Measurements from ENCODE around the gene HNRNPF. TPM values are rescaled to one million over a fixed set of nuclear protein-coding genes. Genes with fewer than 3 reads are reported as not detected.
A peak's percentile ranks its signal among the peaks of the same experiment; 100 is the strongest.

HNRNPF gene
- total RNA-seq, 1 donor from 2014 or later, result 183 TPM

DNA sequence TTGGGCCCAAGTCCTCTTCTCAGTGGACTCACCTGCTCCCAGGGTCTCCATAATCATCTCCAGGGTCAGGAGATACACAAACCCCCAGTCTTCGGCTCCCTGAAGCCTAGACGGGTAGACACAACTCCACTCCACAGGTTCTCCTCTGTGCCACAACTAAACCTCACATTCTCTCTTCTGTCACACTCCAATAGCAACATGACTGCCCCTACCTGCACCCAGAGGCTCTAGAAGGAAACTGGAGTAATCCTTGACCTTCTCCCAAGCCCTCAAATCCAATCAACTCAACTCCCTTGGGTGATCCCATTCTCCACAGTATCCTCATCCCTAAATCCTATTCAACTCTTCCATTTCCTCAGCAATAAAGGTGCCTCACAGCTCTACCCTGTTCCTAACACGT, 16.2 kb downstream of the HNRNPF start:
- no peak overlapping the region for H3K4me3 ChIP-seq
- no peak for DNase-seq
- H3K9me3 ChIP-seq, result no peaks in the 10 kb centered on the region
- intact Hi-C loops (cut with DNase I), result no loop called here
- peaks cover 34% of the 10 kb centered on the region for H3K4me1 ChIP-seq
- H3K36me3 ChIP-seq, result peaks cover 74% of the 10 kb centered on the region
- no peak for ATAC-seq
- H3K27ac ChIP-seq, result no peak overlapping the region
- TF ChIP-seq, protein P1, sequence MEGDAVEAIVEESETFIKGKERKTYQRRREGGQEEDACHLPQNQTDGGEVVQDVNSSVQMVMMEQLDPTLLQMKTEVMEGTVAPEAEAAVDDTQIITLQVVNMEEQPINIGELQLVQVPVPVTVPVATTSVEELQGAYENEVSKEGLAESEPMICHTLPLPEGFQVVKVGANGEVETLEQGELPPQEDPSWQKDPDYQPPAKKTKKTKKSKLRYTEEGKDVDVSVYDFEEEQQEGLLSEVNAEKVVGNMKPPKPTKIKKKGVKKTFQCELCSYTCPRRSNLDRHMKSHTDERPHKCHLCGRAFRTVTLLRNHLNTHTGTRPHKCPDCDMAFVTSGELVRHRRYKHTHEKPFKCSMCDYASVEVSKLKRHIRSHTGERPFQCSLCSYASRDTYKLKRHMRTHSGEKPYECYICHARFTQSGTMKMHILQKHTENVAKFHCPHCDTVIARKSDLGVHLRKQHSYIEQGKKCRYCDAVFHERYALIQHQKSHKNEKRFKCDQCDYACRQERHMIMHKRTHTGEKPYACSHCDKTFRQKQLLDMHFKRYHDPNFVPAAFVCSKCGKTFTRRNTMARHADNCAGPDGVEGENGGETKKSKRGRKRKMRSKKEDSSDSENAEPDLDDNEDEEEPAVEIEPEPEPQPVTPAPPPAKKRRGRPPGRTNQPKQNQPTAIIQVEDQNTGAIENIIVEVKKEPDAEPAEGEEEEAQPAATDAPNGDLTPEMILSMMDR (IDR thresholded peaks at IDR 0.05), result no peak
- H3K27me3 ChIP-seq, result no peaks in the 10 kb centered on the region

DNA sequence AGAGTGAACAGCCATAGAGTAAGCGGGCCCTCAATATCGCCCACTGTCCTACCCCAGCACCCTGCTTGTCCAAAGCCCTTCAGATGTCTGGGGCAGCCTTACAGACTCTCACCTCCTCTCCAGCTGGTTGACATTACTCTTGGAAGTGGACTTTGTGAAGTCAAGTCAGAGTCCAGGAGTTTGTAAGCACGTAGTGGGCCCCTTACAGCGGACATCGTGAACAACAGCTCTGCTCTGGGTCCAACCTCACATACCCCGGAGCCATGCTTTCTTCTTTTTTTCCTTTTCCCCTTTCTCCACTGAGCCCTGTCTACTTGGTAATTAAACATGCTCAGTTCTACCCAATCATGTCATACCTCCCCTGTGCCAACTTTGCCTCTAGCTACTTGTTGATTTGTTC, 17.5 kb downstream of the HNRNPF start:
- Histone ChIP-seq H3K27me3 (no peaks in the 10 kb centered on the region), H3K9me3 (no peaks in the 10 kb centered on the region), H3K36me3 (peaks cover 87% of the 10 kb centered on the region), H3K4me3 (no peak overlapping the region), H3K27ac (no peak overlapping the region), H3K4me1 (peaks cover 32% of the 10 kb centered on the region)
- TF ChIP-seq, protein P1 (IDR thresholded peaks at IDR 0.05), result no peak
- ATAC-seq, result no peak
- DNase-seq, result no peak
- intact Hi-C loops (cut with DNase I), result no loop called here

DNA sequence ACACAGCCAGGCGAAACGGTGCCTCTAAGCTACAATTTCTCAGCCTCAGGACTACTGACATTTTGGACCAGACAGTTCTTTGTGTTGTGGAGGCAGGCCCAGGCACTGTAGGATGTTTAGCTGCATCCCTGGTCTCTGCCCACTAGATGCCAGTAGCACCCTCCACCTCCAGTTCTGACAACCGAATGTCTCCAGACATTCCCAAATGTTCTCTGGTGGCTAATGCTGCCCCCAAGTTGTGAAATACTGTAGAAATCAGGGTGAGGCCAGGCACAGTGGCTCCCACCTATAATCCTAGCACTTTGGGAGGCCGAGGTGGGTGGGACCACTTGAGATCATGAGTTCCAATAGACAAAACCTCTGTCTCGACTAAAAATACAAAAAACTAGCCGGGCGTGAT, 18.2 kb downstream of the HNRNPF start:
- Histone ChIP-seq H3K4me3 (no peak overlapping the region), H3K4me1 (peaks cover 27% of the 10 kb centered on the region), H3K27ac (no peak overlapping the region), H3K27me3 (no peaks in the 10 kb centered on the region), H3K36me3 (peaks cover 94% of the 10 kb centered on the region), H3K9me3 (no peaks in the 10 kb centered on the region)
- ATAC-seq (peak; percentile 73), DNase-seq (no peak)
- TF ChIP-seq, protein P1 (IDR thresholded peaks at IDR 0.05), result peak; percentile 39
- intact Hi-C loops (cut with DNase I), result no loop called here

DNA sequence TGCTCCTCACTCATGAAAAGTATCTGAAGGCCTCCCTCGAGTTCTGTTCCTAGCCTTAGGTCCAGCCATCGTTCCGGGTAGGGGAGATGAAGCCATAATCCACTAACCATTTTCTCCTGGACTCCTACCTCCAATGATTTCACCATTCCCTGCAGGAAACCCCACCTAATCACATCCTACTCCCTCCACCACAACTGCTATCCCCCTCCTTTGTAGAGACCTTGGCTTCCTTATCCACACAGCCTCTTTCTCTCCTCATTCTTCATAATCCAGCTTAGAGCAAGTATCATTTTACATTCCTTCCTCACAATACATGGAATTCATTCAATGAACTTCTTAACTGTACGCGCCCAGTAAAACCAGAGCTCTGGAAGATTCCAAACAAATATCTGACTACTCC, 18.7 kb downstream of the HNRNPF start:
- Histone ChIP-seq H3K9me3 (no peaks in the 10 kb centered on the region), H3K27me3 (no peaks in the 10 kb centered on the region), H3K4me3 (no peak overlapping the region), H3K27ac (no peak overlapping the region), H3K36me3 (peaks cover 99% of the 10 kb centered on the region), H3K4me1 (peaks cover 24% of the 10 kb centered on the region)
- intact Hi-C loops (cut with DNase I), result no loop called here
- TF ChIP-seq, protein P1 (IDR thresholded peaks at IDR 0.05), result no peak
- no peak for DNase-seq
- ATAC-seq, result no peak

DNA sequence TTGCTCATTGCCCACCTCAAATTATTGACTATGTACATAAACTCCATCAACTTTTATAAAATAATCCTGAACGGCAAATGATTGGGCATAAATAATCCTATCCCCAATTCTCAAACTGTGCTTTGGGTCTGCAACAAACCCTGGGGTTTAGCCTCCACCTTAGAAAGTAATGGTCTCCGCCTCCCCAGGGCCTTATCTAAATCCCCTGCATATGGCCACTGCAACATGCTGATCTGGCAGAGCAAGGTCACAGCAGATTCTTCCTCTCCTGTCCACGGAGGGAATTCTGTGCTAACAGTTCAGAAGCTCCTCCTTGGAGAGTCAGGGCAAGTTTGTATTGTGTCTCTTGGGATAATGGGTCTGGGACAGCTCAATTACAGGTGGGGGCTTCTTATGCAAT, 19.1 kb downstream of the HNRNPF start:
- no peaks in the 10 kb centered on the region for H3K9me3 ChIP-seq
- no peak for ATAC-seq
- no peak overlapping the region for H3K27ac ChIP-seq
- no peak overlapping the region for H3K4me3 ChIP-seq
- no peaks in the 10 kb centered on the region for H3K27me3 ChIP-seq
- H3K36me3 ChIP-seq, result peaks cover 100% of the 10 kb centered on the region
- TF ChIP-seq, protein P1 (IDR thresholded peaks at IDR 0.05), result no peak
- no peak for DNase-seq
- intact Hi-C loops (cut with DNase I), result no loop called here
- H3K4me1 ChIP-seq, result peaks cover 19% of the 10 kb centered on the region

DNA sequence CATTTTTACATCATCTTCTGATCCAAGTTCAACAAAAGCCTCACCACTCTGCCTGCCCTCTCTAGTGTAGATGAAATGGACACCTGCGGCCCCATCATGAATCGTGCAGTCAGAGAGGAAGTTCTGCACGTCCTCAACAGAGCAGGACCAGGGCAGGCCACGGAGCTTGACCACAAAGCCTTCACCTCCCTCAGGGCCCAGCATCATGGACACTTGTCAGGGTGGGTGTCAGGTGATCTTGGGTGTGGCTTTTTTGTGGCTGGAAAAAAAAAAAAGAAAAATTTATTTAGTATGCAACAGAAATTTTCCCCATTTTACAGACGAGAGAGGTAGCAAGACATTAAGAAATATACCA, 21.3 kb downstream of the HNRNPF start:
- TF ChIP-seq, protein P1 (IDR thresholded peaks at IDR 0.05), result no peak
- no peak overlapping the region for H3K4me3 ChIP-seq
- no peak for DNase-seq
- no peak for ATAC-seq
- peaks cover 80% of the 10 kb centered on the region for H3K36me3 ChIP-seq
- no peaks in the 10 kb centered on the region for H3K27me3 ChIP-seq
- H3K4me1 ChIP-seq, result peaks cover 8% of the 10 kb centered on the region
- intact Hi-C loops (cut with DNase I), result no loop called here
- H3K9me3 ChIP-seq, result no peaks in the 10 kb centered on the region
- H3K27ac ChIP-seq, result no peak overlapping the region

All from upper lobe of right lung (tissue), 1 donor.